NCI-H774 (cell line): ENCODE data around the gene DNASE2.
A peak's percentile ranks its signal among the peaks of the same experiment; 100 is the strongest.

Experiments
- DNase-seq: peaks from one replicate; lab custom pipeline; 2025; lab: John Stamatoyannopoulos, UW

DNASE2 gene

DNA sequence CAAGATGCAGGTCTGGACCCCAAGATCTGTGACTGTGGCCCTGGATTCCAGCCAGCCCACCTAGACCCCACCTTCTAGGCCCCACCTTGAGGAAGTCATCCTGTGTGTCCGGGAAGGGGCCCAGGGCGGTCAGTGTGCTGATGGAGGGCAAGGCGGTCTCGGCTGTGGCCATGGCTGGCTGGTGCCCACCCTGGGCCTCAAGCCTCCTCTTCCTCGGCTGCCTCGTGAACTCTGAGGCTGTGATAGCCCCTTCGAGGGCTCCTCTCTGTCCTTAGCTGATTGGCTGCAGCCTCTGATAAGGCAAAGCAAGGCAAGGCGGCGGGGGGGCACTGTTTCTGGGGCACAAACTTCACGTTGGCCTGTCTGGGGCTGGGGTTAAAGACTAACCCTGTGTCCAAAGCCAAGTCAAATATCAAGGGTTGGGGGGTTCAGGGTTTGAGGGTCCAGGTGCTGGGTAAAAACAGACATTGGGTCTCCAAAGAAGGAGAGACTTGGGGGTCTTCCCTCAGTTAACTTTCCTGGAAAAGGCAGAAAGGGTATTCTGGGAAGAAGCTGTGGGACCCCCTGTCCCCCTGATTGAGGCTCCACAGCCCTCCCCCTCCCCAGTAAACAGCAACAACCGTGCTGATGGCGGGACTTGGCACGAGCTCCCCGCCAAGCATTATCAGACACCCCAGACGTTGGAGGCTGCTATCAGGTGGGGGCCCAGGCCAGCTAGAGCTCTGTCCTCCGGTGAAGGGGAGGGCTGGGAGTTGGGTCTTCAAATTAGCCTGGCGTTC lies 5.9 kb upstream of the DNASE2 start, which contains the start of gene KLF1:
TSS of gene KLF1 (minus strand) at position 233 of the 779 bp plus-strand sequence. CDS start at position 172, 61 bp downstream.
- no peak for DNase-seq

DNA sequence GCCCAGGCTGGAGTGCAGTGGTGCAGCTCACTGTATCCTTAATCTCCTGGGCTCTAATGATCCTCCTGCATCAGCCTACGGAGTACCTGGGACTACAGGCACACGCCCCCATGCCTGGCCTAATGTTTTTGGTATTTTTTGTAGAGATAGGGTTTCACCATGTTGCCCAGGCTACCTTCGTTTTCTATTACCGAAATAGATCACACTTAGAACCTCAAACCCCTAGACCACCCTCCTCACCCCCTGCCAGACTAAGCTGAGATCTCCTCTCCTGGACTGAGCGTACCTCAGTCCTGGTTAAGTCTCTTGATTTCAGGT lies 5.4 kb upstream of the DNASE2 start:
- no peak for DNase-seq

DNA sequence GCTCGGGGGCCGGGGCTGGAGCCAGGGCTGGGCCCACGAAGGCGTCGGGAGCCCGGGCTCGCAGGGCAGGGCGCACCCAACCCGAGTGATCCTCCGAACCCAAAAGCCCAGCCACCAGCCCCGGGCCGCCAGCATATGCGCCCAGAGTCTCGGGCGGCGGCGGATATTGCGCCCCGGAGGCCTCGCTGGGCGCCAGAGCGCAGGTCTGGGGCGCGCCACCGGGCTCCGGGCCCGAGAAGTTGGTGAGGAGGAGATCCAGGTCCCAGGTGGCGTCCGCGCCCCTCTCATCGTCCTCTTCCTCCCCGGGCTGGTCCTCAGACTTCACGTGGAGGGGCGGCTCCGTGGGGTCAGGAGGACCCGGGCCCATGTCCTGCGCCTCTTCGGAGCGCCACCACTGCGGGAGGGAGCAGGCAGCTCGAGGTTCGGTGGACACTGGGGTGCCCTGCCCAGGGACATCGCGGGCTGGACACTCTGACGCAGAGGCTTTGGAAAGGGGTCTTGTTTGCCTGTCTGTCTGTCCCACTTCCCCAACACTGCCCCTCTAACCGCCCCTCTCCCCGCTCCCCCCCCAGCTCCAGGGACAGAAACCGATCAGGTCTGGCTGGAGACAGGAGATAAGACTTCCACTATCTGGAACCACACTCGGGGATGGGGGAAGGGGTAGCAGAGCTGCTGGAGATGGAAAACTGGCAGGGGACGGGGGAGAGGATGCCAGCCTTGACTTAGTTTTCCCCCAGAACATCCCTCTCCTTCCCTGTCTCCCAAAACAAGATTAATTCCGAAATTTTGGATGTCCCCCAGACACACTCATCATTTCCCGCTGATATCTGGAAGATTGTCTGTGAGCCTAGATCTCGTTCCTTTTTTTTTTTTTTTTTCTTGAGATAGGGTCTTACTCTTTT lies 4.8 kb upstream of the DNASE2 start:
- DNase-seq = no peak

DNA sequence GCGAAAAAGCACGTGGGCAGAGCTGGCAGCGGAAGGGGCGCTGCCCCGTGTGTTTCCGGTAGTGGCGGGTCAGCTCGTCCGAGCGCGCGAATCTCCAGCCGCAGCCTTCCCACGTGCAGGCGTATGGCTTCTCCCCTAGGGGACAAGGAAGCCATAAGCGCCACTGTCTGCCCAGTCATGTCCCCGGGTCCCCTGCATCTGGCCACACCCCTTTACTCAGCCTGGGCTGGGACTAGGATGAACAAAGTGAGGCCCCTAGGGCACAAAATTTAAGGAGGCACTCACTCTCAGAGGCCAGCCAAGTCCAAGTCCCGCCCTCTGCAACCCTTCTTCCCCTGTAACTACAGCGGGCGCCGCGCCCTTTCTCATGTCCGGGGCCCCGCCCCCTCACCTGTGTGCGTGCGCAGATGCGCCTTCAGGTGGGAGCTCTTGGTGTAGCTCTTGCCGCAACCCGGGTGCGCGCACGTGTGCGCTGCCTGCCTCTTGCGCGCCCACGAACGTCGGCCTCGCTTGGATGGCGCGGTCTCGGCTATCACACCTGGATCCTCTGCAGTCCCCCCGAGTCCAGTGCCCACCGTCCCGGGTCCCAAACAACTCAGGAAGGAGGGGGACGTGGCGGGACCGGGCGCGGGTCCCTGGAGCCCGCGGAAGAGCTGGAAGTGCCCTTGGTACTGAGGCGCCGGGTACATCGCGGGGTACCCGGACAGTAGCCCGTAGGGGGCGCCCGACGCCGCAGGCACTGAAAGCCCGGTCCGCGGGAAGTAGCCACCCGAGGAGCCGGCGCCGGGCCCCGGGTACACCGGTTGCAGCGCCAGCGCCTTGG lies 3.9 kb upstream of the DNASE2 start:
- DNase-seq = peak; percentile 95

DNA sequence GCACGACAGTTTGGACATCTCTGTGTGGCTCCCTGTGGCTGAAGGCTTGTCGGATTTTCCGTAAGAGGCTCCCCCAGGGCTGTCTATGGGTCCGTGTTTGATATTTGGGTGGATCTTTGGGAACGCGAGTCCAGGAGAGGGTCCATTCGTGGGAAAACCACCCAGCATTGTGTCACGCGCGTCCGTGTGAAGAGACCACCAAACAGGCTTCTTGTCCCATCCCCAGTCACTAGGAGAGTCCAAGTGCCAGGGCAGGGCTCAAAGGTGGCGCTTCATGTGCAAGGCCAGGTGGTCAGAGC lies 3.3 kb upstream of the DNASE2 start:
- no peak for DNase-seq

DNA sequence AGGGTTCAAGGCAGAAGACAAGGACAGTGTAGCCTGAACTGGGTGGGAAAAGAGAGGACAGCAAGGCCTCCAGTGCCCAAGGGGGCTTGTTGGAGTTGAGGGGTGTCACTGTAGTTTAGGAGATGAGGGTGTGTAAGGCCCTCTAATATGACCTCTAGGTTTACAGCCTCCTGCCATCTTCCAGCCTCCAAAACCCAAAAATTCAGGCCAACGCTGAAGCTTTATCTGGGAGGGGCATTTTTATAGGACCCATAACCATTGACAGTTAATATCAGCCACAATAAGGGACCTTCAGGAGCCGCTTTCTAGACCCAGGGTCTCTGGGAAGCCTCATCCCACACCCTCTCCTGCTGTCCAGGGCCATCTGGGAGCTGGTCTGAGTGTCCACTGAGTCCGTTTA lies 3.0 kb upstream of the DNASE2 start:
- DNase-seq = no peak

DNA sequence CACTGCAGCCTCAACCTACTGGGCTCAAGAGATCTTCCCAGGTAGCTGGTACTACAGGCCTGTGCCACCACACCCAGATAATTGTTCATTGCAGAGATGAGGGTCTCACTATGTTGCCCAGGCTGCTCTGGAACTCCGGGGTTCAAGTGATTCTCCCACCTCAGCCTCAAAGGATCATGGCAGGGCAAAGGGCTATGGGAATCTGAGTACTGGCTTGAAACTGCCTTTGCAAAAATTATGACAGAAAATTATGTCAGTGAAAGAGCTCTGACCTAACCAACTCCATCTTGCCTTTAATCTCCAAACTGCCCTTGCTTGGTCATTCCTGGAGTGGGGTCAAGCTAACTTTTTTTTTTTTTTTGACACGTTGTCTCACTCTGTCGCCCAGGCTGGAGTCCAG lies 1.3 kb upstream of the DNASE2 start:
- no peak for DNase-seq

DNA sequence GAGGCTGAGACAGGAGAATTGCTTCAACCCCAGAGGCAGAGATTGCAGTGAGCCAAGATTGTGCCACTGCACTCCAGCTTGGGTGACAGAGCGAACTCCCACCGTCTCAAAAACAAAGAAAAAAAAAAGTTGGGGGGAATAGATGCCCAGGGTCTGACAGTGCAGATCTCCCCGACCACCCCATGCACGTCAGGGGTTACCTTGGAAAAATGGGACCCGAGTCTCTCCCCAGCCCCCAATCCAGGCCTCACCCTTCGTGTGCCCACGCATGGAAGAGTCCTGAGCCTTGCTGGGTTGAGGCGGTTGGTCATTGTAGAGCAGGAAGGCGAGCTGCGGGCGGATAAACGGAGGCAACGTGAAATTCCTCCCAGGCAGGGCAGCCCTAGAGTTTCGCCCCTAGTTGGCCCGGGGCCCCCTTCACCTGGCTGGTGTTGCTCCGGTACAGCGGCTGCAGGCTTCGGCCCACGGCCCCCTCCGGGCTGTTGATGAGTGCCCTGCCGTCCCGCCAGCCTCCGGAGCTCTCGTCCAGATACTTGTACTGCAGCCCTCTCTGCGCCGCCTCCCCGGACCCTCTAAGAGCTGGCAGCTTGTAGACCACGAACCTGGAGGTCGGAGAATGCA lies 588 bp downstream of the DNASE2 start:
- DNase-seq = no peak

DNA sequence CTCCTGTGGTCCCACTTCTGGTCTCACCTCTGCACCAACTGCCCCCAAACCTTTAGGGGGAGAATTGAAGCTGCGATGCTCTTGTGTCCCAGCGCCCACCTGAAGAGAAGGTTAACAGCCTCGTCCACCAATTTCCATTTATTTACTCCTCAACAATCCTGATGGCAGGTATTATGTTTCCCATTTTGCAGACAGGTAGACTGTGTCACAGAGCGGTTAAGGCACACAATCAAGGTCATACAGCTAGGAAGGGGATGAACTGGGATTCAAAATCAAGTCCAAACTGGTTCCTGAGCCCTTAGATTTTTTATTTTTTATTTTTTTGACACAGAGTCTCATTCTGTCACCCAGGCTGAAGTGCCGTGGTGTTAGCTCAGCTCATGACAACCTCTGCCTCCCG lies 6.2 kb downstream of the DNASE2 start:
- no peak for DNase-seq

DNA sequence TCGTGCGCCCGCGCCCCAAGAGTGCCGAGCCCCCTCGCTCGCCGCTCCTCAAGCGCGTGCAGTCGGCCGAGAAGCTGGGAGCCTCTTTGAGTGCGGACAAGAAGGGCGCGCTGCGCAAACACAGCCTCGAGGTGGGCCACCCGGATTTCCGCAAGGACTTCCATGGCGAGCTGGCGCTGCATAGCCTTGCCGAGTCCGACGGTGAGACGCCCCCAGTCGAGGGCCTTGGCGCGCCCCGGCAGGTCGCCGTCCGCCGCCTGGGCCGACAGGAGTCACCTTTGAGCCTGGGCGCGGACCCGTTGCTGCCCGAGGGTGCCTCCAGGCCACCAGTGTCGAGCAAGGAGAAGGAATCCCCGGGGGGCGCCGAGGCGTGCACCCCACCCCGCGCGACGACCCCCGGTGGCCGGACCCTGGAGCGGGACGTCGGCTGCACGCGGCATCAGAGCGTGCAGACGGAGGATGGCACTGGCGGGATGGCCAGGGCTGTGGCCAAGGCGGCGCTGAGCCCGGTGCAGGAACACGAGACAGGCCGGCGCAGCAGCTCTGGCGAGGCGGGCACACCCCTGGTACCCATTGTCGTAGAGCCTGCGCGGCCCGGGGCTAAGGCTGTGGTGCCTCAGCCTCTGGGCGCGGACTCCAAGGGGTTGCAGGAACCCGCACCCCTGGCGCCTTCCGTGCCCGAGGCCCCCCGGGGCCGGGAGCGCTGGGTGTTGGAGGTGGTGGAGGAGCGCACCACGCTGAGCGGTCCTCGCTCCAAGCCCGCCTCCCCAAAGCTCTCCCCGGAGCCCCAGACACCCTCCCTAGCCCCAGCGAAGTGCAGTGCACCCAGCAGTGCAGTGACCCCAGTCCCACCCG lies 7.1 kb downstream of the DNASE2 start:
- no peak for DNase-seq

DNA sequence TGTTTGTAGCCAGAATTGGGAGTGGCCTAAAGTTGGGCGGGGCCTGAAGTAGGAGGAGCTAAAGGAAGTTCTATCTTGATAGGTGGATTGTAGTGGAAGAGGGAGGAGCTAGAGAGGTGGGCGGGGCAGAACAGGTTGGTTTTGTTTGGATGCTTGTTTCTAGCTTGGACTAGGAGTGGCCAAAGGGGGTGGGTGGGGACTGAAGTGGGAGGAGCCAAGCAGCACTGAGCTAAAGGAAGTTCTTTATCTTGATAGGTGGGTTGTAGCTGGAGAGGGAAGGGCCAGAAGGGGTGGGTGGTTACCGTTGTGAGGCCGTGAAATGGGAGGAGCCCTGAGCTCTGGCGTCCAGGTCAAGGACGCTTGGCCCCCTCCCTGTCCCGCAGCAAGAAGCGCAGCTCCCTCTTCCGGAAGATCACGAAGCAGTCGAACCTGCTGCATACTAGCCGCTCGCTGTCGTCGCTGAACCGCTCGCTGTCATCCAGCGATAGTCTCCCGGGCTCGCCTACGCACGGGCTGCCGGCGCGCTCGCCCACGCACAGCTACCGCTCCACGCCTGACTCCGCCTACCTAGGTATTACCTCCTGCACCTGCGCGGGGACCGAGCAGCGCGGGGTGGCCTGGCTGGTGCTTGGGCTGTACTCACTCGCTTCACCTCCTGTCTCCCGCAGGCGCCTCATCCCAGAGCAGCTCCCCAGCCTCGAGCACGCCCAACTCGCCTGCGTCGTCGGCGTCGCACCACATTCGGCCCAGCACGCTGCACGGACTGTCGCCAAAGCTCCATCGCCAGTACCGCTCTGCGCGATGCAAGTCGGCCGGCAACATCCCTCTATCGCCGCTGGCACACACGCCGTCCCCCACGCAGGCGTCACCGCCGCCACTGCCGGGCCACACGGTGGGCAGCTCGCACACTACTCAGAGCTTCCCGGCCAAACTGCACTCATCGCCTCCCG lies 8.0 kb downstream of the DNASE2 start:
- DNase-seq = no peak

DNA sequence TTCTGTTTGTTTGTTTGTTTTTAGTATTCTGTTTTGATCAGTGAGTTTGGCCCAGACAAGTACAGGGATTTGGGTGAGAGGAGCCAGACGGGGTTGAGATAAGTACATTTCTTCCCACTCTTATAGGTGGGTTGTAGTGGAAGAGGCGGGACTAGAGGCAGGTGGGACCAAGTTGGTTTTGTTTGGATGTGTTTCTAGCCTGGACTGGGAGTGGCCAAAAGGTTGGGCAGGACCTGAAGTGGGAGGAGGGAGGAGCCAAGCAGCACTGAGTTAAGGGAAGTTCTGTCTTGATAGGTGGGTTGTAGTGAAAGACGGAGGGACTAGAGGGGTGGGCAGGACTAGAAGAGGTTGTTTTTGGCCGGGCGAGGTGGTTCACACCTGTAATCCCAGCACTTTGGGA lies 9.0 kb downstream of the DNASE2 start:
- no peak for DNase-seq

DNA sequence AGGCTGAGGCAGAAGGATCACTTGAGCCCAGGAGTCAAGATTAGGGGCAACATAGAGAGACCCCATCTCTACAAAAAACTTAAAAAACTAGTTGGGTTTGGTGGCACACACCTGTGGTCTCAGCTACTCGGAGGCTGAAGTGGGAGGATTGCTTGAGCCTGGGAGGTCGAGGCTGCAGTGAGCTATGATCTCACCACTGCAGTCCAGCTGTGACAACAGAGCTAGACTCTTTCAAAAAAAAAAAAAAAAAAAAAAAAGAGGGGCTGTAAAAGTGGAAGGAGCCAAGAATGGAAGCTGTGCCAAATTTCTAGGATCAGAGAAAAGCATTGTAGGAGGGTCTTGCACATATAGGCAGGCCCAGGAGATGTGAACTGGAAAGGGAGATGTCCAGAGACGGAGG lies 9.6 kb downstream of the DNASE2 start:
- DNase-seq = no peak

DNA sequence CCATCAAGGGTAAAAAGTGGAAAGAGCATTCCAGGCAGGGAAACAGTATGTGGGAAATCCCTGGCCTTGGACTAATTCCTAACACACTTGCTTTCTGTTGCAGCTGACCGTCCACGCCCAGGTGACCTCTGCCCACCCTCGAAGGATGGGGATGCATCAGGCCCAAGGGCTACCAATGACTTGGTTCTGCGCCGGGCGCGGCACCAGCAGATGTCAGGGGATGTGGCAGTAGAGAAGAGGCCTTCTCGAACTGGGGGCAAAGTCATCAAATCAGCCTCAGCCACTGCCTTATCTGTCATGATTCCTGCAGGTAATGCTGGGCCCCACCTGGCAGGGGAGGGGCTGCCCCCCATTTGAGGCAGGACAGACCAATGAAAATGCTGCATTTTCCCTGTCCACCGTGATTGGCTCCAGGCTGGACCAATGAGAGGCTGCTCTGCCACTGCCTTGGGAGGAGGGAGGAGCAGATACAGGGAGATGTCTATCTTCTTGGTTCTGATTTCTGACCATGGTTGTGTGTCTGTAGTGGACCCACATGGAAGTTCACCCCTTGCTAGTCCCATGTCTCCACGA lies 12.6 kb downstream of the DNASE2 start:
- no peak for DNase-seq

DNA sequence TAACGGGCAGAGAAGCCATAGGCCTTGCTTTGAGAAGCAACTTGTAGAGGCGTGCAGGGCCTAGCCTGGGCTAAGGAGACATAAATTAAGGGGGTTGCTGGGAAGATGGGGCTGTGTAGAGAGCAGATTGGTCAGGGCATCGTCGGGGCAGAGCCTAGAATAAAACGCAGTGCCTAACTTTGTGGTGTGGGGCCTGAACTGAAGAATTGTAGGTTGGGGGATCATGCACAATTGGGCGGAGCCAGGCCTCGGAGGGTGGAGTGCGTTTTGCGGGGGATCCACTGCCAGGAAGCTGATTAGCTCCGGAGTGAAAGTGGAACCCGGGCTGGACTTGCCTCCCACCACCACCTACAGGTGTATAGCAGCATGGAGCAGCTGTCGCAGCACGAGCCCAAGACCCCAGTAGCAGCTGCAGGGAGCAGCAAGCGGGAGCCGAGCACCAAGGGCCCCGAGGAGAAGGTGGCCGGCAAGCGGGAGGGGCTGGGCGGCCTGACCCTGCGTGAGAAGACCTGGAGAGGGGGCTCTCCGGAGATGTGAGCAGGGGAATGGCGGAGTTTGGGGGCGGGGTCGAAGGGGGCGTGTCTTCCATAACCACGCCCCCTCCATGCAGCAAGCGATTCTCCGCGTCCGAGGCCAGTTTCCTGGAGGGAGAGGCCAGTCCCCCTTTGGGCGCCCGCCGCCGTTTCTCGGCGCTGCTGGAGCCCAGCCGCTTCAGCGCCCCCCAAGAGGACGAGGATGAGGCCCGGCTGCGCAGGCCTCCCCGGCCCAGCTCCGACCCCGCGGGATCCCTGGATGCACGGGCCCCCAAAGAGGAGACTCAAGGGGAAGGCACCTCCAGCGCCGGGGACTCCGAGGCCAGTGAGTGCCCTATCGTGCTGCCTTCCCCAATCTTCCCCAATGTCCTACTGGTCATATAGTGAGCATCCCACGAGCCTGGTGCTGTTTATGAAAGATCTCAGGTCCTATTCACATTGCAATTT lies 13.8 kb downstream of the DNASE2 start:
- DNase-seq = no peak

DNA sequence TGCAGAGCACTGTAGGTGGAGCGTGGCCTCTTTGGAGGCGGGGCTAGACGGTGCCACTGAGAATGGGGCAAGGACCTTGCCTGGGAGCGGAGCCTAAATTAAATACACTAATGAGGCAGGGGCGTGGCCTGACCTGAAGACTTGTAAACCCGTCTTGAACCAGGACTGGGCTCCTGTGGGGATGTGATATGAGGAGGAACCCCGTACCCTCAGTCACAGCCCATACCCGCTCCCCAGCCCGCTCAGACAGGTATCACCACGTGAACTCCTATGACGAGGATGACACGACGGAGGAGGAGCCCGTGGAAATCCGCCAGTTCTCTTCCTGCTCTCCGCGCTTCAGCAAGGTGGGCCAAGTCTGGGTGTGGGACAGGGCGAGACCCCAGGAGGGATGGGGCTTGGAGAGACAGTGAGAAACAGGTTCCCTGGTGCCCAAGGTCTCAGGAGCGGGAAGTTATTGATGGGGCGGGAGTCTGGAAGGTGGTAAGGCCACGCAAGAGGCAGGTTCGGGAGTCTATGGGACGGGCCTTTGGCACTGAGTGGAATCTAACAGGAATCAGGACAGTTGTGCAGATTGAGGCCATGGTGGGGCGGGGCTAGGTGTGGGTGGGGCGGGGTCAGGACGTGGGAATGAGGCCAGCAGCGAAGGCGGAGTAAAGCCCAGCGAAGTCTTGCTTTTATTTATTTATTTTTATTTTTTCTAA lies 14.7 kb downstream of the DNASE2 start:
- DNase-seq = no peak

DNA sequence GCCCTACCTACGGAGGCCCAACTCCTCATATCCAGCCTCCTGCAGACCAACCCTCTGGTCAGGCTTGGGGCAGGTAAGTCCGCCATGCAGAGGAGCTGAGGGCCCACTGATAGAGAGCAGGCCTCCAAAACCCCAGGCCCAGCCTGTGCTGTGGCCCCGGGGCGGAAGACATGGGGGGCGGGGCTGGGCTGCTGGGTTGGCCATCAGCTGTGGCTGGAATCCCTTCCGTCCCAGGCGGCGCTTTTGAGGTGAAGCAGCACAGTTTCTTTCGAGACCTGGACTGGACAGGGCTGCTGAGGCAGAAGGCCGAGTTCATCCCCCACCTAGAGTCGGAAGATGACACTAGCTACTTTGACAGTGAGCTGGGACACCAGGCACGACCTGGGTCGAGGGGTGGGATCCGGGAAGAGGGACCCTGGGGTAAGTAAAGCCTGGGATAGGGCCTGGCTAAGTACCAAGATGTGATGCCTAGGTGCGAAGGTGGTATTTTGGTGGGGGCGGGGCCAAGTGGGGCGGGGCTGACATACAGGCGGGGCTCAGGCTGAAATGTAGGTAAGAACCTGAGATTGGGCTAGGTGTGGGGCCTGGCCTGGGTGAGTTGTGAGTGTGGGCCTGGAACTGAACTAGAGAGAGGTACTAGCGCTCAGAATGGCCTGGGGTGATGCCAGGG lies 15.4 kb downstream of the DNASE2 start:
- DNase-seq = no peak
